NCI-H187 (cell line): ENCODE results near the gene TREM2.
A peak's percentile ranks its signal among the peaks of the same experiment; 100 is the strongest.
"Not testable (repeated sequence)": the region's sequence is repeated elsewhere in the genome, so short reads cannot be mapped to it uniquely, and the experiment has no call there.

ENCODE experiments used
- DNase-seq, 2 experiments: peaks; one replicate each; lab custom pipeline; 2025; lab: John Stamatoyannopoulos, UW

TREM2 gene

DNA sequence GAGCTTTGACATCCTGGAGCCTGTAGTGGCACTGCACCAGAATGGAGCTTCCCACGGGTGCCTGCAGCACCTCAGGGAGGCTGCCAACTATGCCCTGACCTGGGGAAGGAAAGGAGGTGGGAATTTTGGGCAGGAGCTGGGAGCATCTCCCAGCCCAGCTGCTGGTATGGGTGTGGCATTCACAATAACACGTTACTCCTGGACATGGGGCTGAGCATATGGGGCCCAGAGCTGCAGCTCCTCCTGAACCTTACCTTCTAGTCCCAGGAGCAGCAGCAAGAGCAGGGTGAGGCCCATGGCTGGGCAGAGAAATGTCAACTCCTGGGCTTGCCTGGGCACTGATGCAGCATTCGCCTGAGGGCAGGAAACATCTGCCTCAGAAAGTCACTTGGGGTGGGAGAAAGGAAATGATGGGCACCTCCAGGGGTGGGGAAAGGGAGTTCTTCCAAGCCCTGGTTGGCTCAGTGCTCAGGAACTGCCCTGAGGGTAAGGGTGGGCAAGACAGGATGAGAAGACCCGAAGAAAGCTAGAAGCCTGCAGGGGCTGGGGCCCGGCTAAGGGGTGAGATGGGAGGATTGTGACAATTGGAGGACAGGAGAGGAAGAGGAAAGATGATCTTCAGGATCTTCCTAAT, 8.8 kb downstream of the TREM2 start, which contains the start of gene TREML1:
Gene TREML1, minus strand, starts transcription at position 356 of the 634 bp plus-strand sequence. Its CDS starts 59 bp downstream, at position 297.
- DNase-seq: no peak

DNA sequence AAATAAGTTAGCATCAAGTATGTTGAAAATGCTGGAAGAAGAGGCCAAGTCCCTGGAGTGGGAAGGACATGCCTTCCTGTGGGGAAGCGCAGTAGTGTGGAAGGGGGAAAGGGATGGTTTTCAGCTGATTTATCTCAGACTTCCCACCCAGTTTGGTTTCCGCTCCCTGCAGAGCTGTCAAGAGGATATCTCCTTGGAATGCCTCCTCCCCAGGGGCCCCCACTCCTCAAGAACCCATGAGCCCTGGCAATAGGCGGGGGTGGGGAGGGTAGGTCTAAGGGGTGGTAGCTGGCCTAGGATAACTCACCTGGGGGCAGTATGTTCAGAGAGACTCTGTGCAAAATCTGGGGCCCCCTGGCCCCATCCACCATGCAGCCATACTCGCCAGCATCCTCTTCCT, 9.5 kb downstream of the TREM2 start:
- DNase-seq: no peak

DNA sequence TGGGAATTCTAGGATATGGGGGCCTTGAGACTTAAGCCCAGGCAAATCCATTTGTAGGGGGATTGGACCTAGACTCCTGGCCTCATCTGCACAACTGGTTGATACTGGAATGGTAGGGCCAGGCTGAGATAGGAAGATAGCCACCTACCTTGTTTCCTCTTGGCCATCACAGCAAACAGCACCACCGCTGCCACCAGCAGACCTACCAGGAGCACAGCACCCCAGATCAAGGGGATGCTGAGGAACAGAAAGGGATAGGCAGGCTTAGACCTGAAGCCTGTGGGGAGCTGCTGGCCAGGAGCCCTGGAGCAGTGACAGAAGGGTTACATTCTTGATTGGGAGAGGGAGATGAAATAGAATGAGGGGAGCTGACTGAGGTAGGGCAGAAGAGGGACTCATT, 12.2 kb downstream of the TREM2 start:
- no peak for DNase-seq

DNA sequence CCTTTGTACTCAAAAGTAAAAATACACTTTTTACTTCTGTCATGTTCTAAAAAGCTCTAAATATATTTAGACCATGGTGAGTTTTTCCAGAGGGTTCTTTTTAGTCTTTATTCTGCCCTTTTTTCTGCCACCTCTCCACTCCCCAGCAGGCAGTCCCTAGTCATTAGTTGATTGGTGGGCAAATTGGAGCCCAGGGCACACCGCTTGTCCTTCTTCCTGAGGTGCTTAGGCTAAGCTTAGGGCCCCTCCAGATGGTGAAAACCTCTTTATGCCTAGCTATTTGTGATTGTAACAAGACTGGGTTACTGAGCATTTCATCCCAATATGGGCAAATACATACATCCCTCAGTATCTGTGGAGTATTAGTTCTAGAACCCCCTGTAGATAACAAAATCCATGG, 15.0 kb downstream of the TREM2 start:
- no peak for DNase-seq

DNA sequence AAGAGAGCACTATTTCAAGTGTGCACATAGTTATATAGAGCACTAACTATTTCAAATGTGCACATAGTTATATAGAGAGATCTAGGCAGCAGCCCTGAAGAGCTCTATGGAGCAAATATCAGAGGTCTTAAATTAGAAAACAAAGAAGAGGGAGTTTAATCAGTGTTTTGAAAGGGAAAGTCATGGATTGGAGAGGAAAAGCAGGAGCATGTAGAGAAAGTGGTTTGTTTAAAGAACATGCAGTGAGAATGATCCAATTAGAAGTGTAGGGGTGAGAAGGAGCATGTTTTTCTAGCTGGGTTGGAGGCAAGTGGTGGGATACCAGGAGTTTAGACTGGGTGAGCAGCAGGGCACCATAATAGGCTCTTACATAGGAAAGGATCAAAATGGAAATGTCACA, 26.0 kb downstream of the TREM2 start:
- no peak for DNase-seq

DNA sequence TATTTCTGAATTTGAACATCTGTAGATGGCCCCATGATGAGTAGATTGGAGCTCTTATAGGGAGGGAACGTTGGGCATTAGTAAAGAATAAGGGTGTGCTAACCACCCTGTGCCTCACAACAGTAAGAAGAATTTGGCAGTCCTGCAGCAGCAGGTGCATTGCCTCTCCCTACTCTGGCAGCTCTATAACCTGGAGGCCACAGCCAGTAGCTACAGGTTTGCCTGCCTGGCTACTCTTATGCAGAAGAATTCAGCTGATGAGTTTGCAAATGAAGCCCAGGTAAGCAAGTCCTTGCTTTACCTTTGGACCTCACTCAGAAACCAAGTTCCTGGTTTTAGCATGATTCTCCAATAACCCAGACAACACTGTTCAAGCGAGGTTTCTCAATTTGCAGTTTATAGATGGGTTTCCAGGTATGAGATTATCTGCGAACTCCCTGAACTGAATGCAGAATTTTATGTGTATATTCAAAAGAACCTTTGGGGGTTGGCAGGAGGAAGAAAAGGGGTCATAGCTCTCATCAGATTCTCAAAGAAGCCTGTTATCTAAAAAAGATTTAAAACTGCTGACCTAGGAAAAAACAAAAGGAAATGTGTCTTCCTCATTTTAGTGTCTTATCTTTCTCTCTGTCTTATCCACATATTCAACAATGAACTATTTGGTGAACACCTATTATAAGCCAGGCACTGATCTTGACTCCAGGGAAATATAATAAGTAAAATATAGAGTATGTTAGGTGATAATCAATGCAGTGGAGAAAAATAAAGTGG, 27.7 kb downstream of the TREM2 start:
- no peak for DNase-seq

DNA sequence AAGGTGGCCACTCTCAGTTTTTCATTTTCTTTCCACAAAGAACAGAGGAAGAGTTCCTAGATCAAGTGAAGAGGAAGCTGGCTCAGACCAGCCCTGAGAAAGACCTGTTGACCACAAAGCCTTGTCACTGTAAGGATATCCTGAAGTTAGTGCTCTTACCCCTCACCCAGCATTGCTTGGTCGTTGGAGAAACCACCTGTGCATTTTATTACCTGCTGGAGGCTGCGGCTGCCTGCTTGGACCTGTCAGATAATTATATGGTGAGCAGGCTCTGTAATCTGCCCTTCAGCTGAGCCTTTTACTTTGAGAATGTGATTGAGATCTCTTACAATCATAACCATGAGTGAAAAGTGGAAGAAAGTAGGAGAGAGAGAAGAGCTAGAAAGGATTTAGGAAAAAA, 30.7 kb downstream of the TREM2 start:
- peak; percentile 18 to 50 for DNase-seq

DNA sequence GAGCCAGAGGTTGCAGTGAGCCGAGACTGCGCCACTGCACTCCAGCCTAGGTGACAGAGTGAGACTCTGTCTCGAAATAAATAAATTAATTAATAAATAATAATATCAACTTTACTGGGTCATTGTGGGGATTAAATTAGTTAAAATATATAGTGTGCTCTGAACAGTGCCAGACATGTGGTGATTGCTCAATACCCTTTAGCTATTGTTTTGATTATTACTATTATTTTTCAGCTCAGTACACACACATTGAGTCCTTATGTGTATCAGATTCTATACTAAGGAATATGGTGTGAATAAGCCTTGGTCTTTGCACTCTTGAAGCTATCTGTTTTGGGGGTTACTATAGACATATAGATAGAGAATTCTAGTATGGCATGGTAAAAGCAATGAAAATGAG, 37.6 kb downstream of the TREM2 start:
- DNase-seq: no peak

DNA sequence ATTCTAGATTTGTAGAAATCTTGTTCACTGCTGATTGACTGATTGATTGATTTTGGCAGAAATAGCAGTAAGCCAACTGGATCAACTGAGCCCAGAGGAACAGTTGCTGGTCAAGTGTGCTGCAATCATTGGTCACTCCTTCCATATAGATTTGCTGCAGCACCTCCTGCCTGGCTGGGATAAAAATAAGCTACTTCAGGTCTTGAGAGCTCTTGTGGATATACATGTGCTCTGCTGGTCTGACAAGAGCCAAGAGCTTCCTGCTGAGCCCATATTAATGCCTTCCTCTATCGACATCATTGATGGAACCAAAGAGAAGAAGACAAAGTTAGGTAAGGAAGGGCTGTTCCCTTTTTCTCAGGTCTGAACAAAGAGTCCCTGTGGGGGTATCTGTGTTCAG, 40.0 kb downstream of the TREM2 start:
- DNase-seq: peak; percentile 9 to 67

DNA sequence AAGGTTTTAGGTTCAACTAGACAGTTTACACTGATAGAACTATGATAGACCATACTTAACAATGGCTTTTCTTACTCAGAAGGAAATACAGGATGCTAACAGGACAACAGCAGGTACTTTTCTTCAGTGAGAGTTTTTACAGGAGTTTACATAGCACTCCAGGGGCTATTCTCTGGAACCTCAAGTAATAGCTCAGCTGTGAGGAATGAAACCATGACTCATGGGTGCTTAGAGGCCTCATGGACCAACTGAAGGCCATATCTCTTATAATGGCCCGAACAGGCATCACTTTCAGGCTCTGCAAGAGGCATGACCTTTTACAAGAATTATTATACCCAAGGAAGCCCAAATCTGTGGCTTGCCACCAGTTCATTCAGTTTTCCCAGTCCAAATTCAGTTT, 40.5 kb downstream of the TREM2 start:
- no peak for DNase-seq

DNA sequence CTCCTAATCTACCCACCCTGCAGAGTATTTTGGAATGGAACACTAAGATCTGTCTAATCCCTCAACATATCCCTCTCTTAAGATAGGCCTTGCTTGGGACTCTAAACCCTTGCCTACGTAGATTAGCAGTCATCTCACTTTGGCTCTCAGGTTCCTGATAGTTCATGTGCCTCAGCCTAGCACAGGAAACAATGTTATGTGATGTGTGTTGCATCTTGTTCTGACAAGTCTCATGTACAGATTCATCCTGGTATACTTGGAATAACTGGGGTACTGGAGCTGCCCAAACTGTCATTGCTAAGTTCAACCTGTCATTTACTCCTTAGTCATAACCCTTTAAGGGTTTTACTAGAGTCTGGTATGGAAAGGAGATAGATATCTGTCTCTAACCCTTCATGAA, 42.9 kb downstream of the TREM2 start:
- DNase-seq: no peak

DNA sequence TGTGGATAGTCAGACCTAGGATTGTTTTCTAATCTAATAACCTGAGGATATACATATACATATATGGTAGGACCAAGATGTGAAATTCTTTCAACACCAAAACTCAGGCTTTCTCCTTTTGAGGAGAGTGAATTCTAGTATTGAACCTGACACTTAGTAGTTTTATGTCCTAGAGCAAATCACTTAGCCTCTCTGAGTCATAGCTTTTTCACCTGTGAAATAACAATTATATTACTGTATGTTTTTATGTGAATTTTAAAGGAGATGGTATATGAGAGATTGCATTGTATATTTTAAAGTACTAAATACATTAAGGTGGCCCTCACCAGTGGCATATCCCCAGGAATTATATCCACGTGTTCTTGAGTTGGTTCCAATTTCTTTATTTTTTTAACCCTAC, 43.4 kb downstream of the TREM2 start:
- no peak for DNase-seq

DNA sequence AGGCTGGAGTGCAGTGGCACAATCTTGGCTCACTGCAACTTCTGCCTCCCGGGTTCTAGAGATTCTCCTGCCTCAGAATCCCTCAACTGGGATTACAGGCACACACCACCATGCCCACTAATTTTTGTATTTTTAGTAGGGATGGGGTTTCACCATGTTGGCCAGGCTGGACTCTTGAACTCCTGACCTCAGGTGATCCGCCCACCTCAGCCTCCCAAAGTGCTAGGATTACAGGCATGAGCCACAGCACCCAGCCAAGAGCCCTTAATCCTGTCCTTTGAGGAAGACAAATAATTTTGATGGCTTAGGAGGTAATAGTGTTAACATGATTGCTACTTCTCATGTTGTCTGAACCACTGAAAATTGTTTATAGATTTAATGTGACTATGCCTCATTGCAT, 47.9 kb downstream of the TREM2 start:
- not testable (repeated sequence) for DNase-seq

DNA sequence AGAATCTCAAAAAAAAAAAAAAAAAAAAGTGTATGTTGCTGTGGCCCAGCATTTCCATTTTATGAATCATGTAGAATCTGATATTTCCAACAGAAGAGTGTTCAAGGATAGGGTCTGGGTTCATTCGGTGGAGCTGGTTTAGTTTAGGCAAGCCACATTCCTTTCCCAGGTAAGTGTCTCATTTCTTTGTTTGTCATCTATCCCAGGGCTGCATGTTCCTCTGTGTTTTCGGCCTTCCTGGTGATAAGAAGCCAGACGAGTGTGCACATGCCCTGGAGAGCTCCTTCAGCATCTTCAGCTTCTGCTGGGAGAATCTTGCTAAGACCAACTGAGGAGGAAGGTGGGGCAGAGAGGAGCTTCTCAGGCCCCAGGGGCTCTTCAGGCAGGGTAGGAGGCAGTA, 51.9 kb downstream of the TREM2 start:
- DNase-seq: no peak
